Activated CD4-positive, alpha-beta T cell treated with anti-CD3 and anti-CD28 coated beads, Interleukin-2, amount 50 U/mL, for 16 hours (primary cell): ENCODE data around the gene BOLA2.
A peak's percentile ranks its signal among the peaks of the same experiment; 100 is the strongest.
"Not testable (repeated sequence)": the region's sequence is repeated elsewhere in the genome, so short reads cannot be mapped to it uniquely, and the experiment has no call there.

ENCODE experiments used
- DNase-seq: peaks from one replicate; pipeline ENCODE4 v3.0.0-alpha.2; 2020

Gene BOLA2

GRCh38 chr16:29454269-29454668 is at the start of gene BOLA2, which contains the start of gene SLX1B:
TSS of gene BOLA2 (minus strand) at chr16:29454351. CDS start at chr16:29454253, 98 bp downstream.
TSS of gene SLX1B (plus strand) at chr16:29454533.
- not testable (repeated sequence) for DNase-seq

- DNase-seq = not testable (repeated sequence)
Observed at GRCh38 chr16:29482276-29482675, 28.1 kb upstream of the BOLA2 start.

- not testable (repeated sequence) for DNase-seq
Observed at GRCh38 chr16:29472065-29472464, 17.9 kb upstream of the BOLA2 start.

- DNase-seq = peak; percentile 26
Observed at GRCh38 chr16:29469660-29470059, 15.5 kb upstream of the BOLA2 start.

GRCh38 chr16:29467654-29468366 is 13.7 kb upstream of the BOLA2 start:
- not testable (repeated sequence) for DNase-seq

GRCh38 chr16:29466904-29467303 is 12.8 kb upstream of the BOLA2 start:
- not testable (repeated sequence) for DNase-seq

GRCh38 chr16:29465985-29466824 is 12.1 kb upstream of the BOLA2 start:
- not testable (repeated sequence) for DNase-seq

- not testable (repeated sequence) for DNase-seq
Observed at GRCh38 chr16:29460647-29461030, 6.5 kb upstream of the BOLA2 start.

- not testable (repeated sequence) for DNase-seq
Observed at GRCh38 chr16:29459706-29460646, 5.8 kb upstream of the BOLA2 start, which contains the start of gene SULT1A4. TSS of gene SULT1A4 (plus strand) at chr16:29459913. CDS start at chr16:29461386, 1,473 bp downstream.

- not testable (repeated sequence) for DNase-seq
Observed at GRCh38 chr16:29457660-29458059, 3.5 kb upstream of the BOLA2 start.

- DNase-seq = not testable (repeated sequence)
Observed at GRCh38 chr16:29454828-29455227, 677 bp upstream of the BOLA2 start.

GRCh38 chr16:29453754-29454153 is 397 bp downstream of the BOLA2 start:
- DNase-seq = not testable (repeated sequence)

- DNase-seq = not testable (repeated sequence)
Observed at GRCh38 chr16:29425390-29425789, 28.8 kb downstream of the BOLA2 start.

- not testable (repeated sequence) for DNase-seq
Observed at GRCh38 chr16:29423587-29423986, 30.6 kb downstream of the BOLA2 start.

GRCh38 chr16:29405249-29405648 is 48.9 kb downstream of the BOLA2 start:
- not testable (repeated sequence) for DNase-seq
